Brain microvascular endothelial cell (primary cell): ENCODE data around the gene NMRAL1.
A peak's percentile ranks its signal among the peaks of the same experiment; 100 is the strongest.

Experiments
- DNase-seq: peaks from one replicate; pipeline ENCODE4 v3.0.0-alpha.2; 2020
- H3K27ac ChIP-seq: fragments of 250-450 bp; sonication (Bioruptor Pico); 2 replicates; pipeline ENCODE4 v1.5.1; 2020; ENCODE audit warnings: mild to moderate bottlenecking, moderate library complexity
- H3K27me3 ChIP-seq: fragments of 250-450 bp; sonication (Bioruptor Pico); replicated peaks from 2 replicates; pipeline ENCODE4 v1.5.1; 2020; ENCODE audit warnings: mild to moderate bottlenecking
- H3K36me3 ChIP-seq: fragments of 250-450 bp; sonication (Bioruptor Pico); replicated peaks from 2 replicates; pipeline ENCODE4 v1.5.1; 2020; ENCODE audit warnings: mild to moderate bottlenecking
- H3K4me3 ChIP-seq: 2 replicates; pipeline ENCODE4 v1.5.1; 2011; ENCODE audit warnings: low read depth, mild to moderate bottlenecking, control low read depth, low read length, moderate library complexity
- CTCF ChIP-seq: IDR thresholded peaks from 2 replicates; pipeline ENCODE4 v1.5.1; 2011; ENCODE audit warnings: low read depth, mild to moderate bottlenecking, moderate library complexity, low read length, control low read depth, inconsistent platforms; ENCODE audit errors: missing control alignments
- in situ Hi-C: cut with HindIII; loops from 2 replicates; pipeline ENCODE4 v1.10.0; 2017; ENCODE audit warnings: low sequenced_read_pairs, low pct_ligation_motif_present

Gene NMRAL1

GRCh38 chr16:4426021-4426684 is 48.3 kb downstream of the NMRAL1 start:
- peak overlapping the region; percentile 98 for H3K4me3 ChIP-seq
- peak overlapping the region; percentile 99 for H3K27ac ChIP-seq
- peaks cover 8% of the 10 kb centered on the region for H3K36me3 ChIP-seq
- no peaks in the 10 kb centered on the region for H3K27me3 ChIP-seq
- in situ Hi-C loops: no loop called here
- no peak for TF ChIP-seq CTCF
- no peak for DNase-seq

- H3K4me3 ChIP-seq: peak within 1 kb of the TSS; percentile 98
- no peak for TF ChIP-seq CTCF
- peaks cover 8% of the 10 kb centered on the region for H3K36me3 ChIP-seq
Observed at GRCh38 chr16:4425378-4426020, 48.9 kb downstream of the NMRAL1 start, which contains the start of gene DNAJA3. DNAJA3 (plus strand) TSS chr16:4425868; CDS start chr16:4425882, 14 bp downstream.

DNA sequence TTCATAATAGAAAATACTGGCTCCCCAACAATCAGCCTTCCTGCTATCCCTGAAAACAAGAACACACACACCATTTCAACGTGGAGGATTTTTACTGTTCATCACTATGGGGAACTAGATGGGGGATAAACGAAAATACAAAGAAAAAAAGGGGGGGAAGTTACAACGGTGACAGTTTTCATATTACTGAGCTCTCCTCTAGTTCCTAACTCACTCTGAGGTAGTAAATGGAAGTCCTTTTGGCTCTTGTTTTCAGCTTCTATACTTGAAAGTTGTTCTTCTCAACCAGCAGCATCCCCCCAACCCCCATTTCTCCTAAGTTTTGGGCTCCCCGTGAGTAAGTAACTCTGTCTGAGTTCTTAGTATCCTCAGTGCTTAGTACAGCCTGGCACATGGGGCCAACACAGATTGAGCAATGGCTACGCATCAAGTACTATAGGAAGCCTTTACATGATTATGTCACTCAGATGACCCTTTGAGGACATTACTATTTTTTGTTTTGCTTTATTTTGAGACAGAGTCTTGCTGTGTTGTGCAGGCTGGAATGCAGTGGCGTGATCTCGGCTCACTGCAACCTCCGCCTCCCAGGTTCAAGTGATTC is 53.8 kb downstream of the NMRAL1 start:
- DNase-seq: no peak
- H3K4me3 ChIP-seq: no peak overlapping the region
- no peak for TF ChIP-seq CTCF
- no peaks in the 10 kb centered on the region for H3K27me3 ChIP-seq
- H3K27ac ChIP-seq: no peak overlapping the region
- in situ Hi-C loops: no loop called here
- H3K36me3 ChIP-seq: no peaks in the 10 kb centered on the region

More at GRCh38 chr16:4425378-4426020, 48.9 kb downstream of the NMRAL1 start, which contains the start of gene DNAJA3:
- Histone ChIP-seq H3K27me3 (no peaks in the 10 kb centered on the region), H3K27ac (peak within 1 kb of the TSS; percentile 99)
- in situ Hi-C loops: no loop called here
- peak; percentile 93 for DNase-seq

GRCh38 chr16:4419402-4419959 is 54.9 kb downstream of the NMRAL1 start:
- no peaks in the 10 kb centered on the region for H3K36me3 ChIP-seq

More at GRCh38 chr16:4419402-4419959, 54.9 kb downstream of the NMRAL1 start:
- no peak for DNase-seq
- H3K27me3 ChIP-seq: no peaks in the 10 kb centered on the region
- no peak for TF ChIP-seq CTCF
- H3K27ac ChIP-seq: no peak overlapping the region
- in situ Hi-C loops: no loop called here
- no peak overlapping the region for H3K4me3 ChIP-seq
